Heart left ventricle (tissue), 16 donors: ENCODE measurements around the gene ZNF75A. TPM values are rescaled to one million over a fixed set of nuclear protein-coding genes. Genes with fewer than 3 reads are reported as not detected.

ENCODE experiments used
- ATAC-seq, 4 donors: fragments of 200-7000 bp; cut with Tn5 transposase; one replicate each; pipeline ENCODE4 v1.9.1; 2020 to 2022; ENCODE audit warnings: moderate library complexity in 4 of 4, mild to moderate bottlenecking in 3 of 4, moderate number of reproducible peaks in 1 of 4
- DNase-seq, 5 donors: peaks; one replicate each; pipeline ENCODE4 v3.0.0-alpha.2; 2020
- H3K27ac ChIP-seq, 12 donors: fragments of 200-600 bp; sonication (generic) in 4 of 12; one replicate each; pipeline versions ENCODE4 v1.5.0 to v1.8.0; 2016 to 2022; ENCODE audit warnings: mild to moderate bottlenecking in 2 of 12
- H3K27me3 ChIP-seq, 9 donors: fragments of 200-600 bp; sonication (generic) in 2 of 9; one replicate each; pipeline versions ENCODE4 v1.5.1 to v1.8.0; 2016 to 2022; ENCODE audit warnings: mild to moderate bottlenecking in 3 of 9
- H3K36me3 ChIP-seq, 9 donors: fragments of 200-600 bp; sonication (generic) in 2 of 9; one replicate each; pipeline versions ENCODE4 v1.5.0 to v1.8.0; 2018 to 2022; ENCODE audit warnings: mild to moderate bottlenecking in 2 of 9
- H3K4me1 ChIP-seq, 12 donors: fragments of 200-600 bp; sonication (generic) in 4 of 12; one replicate each; pipeline versions ENCODE4 v1.5.0 to v1.8.0; 2016 to 2022; ENCODE audit warnings: mild to moderate bottlenecking in 3 of 12
- H3K4me3 ChIP-seq, 12 donors: fragments of 200-600 bp; sonication (generic) in 4 of 12; one replicate each; pipeline versions ENCODE4 v1.5.0 to v1.8.0; 2017 to 2022; ENCODE audit warnings: mild to moderate bottlenecking in 9 of 12, moderate library complexity in 4 of 12
- H3K9me3 ChIP-seq, 12 donors: fragments of 200-600 bp; sonication (generic) in 4 of 12; one replicate each; pipeline versions ENCODE4 v1.5.0 to v1.8.0; 2016 to 2022; ENCODE audit warnings: mild to moderate bottlenecking in 1 of 12
- POLR2A ChIP-seq, 2 donors: fragments of 450-650 bp; IDR thresholded peaks; one replicate each; pipeline ENCODE4 v1.6.1; 2017; ENCODE audit warnings: antibody characterized with exemption in 2 of 2, mild to moderate bottlenecking in 2 of 2, moderate library complexity in 2 of 2
- WGBS, 4 donors: extraction: QIAGEN DNeasy Blood & Tissue Kit in 2 of 4; methylation state at CpG; one replicate each; pipeline versions ENCODE4 v1.1.5 to v1.1.7; 2013 to 2018; 5-methylcytosine and 5-hydroxymethylcytosine counted together
- intact Hi-C, 10 donors: fragments of 100-400 bp; cut with DNase I; formaldehyde crosslinking; loops; one replicate each; pipeline versions ENCODE4 v1.11.1 to v1.14.2; 2022
- polyA plus RNA-seq, 2 donors: library from polyadenylated mRNA; stranded (reverse); fragments of 200-250 nt; gene quantifications; one replicate each; pipeline ENCODE4 v1.2.3, GENCODE V29; 2013
- total RNA-seq, 9 donors: library from RNA; depleted of rRNA in 2 of 9; stranded (reverse); fragments of >200 nt in 2 of 9; fragmentation: NEBNext Ultra II Directional in 3 of 9; extraction: Animal tissue kit (Norgen Biotek cat#: 25700) in 3 of 9; gene quantifications; one replicate each; pipeline versions ENCODE4 v1.1.0 to v1.2.4, GENCODE V29; 2016 to 2023
- TF ChIP-seq, protein P1 (sequence below), 12 donors: fragments of 200-600 bp; sonication (generic) in 4 of 12; IDR thresholded peaks; one replicate each; pipeline versions ENCODE4 v1.5.0 to v1.8.0; 2018 to 2022; ENCODE audit warnings: antibody characterized with exemption in 12 of 12, mild to moderate bottlenecking in 5 of 12
- donor health status: ischemic (EF 13 %, LVEDD 7.1; RV severe dilation, severe dysfunction).
- donor health status: healthy with polysubstance abuse.
- donor health status: DM: no; HTN: yes; CAD: no.
- donor health status: DM: no; HTN: no; CAD: no.
- donor health status: ischemic (EF 25% LVEDD 6.9; RV normal size, moderate dysfunction).
- donor health status: ischemic (EF 25% LVEDD 5.7; RV mildly dilated, moderate dysfunction).
- donor health status: healthy.
- donor health status: DM: yes; HTN: yes; CAD: no.
- donor health status: ischemic (EF 35%, LVEDD 5.7; RV mildly dilated, moderate dysfunction).
- donor health status: nonischemic (EF 11% LVEDD 7.7; RV severe dilation, severe dysfunction).
- donor health status: DM: yes; HTN: yes; CAD: no.
- donor health status: PGD.
- donor health status: ischemic (EF 29% LVEDD 5.4; RV normal size, mild dysfunction).
- donor health status: nonischemic (EF 23%, LVEDD 6.1; RV moderate dilation, normal function).

ZNF75A gene
- total and polyA plus RNA-seq, 11 donors = 12.3 to 27.3 (median 18.1) TPM

DNA sequence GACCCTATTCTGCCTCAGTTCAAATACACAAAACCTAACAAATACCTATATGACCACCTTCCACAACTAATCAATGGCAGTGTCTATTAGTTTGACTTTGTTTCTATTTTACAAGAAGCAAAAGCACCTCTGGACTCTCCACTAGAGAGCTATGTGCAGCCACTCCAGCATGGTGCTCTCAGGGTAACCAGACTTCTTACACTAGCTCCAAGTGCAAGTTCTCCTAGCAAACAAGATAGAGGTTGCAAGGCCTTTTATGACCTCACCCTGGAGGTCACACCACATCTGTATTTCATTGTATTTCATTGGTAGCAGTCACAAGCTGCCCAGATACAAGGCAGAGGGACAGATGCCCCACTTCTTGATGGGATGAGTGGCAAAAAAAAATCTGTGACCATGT lies 30.4 kb upstream of the ZNF75A start:
- DNase-seq (no peak), ATAC-seq (no peak)
- H3K36me3 ChIP-seq = no peaks in the 10 kb centered on the region
- H3K27me3 ChIP-seq = no peaks in the 10 kb centered on the region
- no peaks in the 10 kb centered on the region for H3K4me1 ChIP-seq
- TF ChIP-seq, protein P1, sequence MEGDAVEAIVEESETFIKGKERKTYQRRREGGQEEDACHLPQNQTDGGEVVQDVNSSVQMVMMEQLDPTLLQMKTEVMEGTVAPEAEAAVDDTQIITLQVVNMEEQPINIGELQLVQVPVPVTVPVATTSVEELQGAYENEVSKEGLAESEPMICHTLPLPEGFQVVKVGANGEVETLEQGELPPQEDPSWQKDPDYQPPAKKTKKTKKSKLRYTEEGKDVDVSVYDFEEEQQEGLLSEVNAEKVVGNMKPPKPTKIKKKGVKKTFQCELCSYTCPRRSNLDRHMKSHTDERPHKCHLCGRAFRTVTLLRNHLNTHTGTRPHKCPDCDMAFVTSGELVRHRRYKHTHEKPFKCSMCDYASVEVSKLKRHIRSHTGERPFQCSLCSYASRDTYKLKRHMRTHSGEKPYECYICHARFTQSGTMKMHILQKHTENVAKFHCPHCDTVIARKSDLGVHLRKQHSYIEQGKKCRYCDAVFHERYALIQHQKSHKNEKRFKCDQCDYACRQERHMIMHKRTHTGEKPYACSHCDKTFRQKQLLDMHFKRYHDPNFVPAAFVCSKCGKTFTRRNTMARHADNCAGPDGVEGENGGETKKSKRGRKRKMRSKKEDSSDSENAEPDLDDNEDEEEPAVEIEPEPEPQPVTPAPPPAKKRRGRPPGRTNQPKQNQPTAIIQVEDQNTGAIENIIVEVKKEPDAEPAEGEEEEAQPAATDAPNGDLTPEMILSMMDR (IDR thresholded peaks at IDR 0.05) = no peak
- TF ChIP-seq POLR2A (IDR thresholded peaks at IDR 0.05) = no peak
- peaks cover 0 to 54% (median 0%) of the 10 kb centered on the region in 12 donors for H3K9me3 ChIP-seq
- H3K27ac ChIP-seq = no peak overlapping the region
- intact Hi-C loops = no loop called here
- no peak overlapping the region for H3K4me3 ChIP-seq

DNA sequence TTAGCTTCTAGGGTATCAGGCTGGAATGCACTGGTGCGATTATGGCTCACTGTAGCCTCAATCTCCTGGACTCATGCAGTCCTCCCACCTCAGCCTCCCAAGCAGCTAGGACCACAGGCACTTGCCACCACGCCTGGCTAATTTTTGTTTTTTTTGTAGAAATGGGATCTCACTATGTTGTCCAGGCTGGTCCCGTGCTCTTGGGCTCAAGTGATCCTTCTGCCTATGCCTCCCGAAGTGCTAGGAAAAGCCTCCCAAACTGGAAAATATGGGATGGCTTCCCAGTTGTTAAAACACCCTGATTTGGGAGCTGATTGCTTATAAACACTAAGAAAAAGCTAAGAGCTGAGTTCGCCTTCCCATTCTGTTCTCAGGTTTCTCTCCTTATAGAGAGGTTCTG lies 28.6 kb upstream of the ZNF75A start:
- H3K27ac ChIP-seq = no peak overlapping the region
- H3K4me3 ChIP-seq = no peak overlapping the region
- no peak for DNase-seq
- 80 to 89% (median 86%) methylated on average over 5 of the region's 5 CpGs for WGBS, 4 donors
- no peaks in the 10 kb centered on the region for H3K27me3 ChIP-seq
- peaks cover 0 to 42% (median 0%) of the 10 kb centered on the region in 12 donors for H3K9me3 ChIP-seq
- TF ChIP-seq, protein P1 (IDR thresholded peaks at IDR 0.05) = no peak
- no peak for TF ChIP-seq POLR2A (IDR thresholded peaks at IDR 0.05)
- H3K36me3 ChIP-seq = no peaks in the 10 kb centered on the region
- intact Hi-C loops = no loop called here
- ATAC-seq = no peak
- peaks cover 0 to 2% (median under 1%) of the 10 kb centered on the region in 12 donors for H3K4me1 ChIP-seq

DNA sequence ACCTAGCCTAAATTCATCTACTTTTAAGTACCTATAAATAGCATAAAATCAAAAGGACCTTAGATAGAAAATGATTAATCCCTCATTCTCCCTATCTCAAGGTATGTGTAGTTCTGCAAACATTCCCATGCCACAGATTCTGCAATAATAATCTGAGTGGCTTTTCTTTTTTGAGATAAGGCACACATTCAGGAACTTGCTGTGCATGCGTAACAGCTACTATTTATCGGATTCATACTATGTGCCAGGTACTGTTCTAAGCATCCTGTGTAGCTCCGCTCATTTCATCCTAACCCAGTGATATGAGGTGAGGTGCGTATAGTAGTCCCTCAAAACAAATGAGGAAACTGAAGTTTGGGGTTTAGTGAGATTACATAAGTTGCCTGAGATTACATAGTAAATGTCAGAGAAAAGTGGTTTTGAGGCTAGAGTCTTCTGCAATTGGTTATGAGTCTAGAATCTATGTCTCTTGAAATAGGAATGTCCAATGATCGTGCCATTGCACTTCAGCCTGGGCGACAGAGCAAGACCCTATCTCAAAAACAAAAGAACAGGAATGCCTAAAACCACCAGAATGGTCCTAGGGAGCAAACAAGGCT lies 24.0 kb upstream of the ZNF75A start:
- Histone ChIP-seq H3K36me3 (peaks cover 0 to 17% (median 9%) of the 10 kb centered on the region in 9 donors), H3K4me3 (peak overlapping the region in 1 of 12 donors; percentile 98), H3K9me3 (peaks cover 0 to 22% (median 2%) of the 10 kb centered on the region in 12 donors), H3K4me1 (peaks cover 0 to 30% (median 24%) of the 10 kb centered on the region in 12 donors), H3K27me3 (no peaks in the 10 kb centered on the region), H3K27ac (no peak overlapping the region)
- no peak for DNase-seq
- 91 to 94% (median 92%) methylated on average over 6 of the region's 6 CpGs for WGBS, 4 donors
- intact Hi-C loops = loop anchor here in 7 of 10 donors (5.0 to 10.0 kb wide), 6 partner anchors 47 to 223 kb away; partner anchors contain the start of genes CLUAP1 (in 3 of the 7) and ZNF200 (in 1 of the 7)
- TF ChIP-seq, protein P1 (IDR thresholded peaks at IDR 0.05) = no peak
- TF ChIP-seq POLR2A (IDR thresholded peaks at IDR 0.05) = no peak
- no peak for ATAC-seq

DNA sequence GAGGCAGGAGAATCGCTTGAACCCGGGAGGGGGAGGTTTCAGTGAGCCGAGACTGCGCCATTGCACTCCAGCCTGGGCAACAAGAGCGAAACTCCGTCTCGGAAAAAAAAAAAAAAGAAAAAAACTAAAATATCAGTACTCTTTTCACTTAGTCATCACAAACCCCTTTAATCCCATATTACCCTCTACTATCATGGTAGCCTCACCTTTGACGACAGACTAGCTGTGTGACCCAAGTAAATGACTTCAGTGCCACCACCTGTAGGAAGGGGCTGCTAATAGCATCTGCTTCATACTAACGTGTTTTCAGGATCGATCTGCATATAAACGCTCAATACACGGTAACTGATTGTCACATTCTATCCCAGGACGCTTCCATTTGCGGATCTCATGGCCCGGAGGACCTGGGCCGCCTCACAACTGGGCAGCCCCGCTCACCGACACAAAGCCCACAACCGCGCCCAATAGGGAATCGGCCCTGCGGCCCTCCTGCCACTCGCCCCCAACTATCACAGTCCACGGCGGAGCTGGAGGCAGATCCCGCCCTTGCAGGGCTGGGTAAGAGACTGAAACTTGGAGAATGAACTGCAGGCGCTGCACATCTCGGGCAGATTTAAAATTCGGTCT lies 23.1 kb upstream of the ZNF75A start:
- peaks cover 0 to 26% (median 17%) of the 10 kb centered on the region in 9 donors for H3K36me3 ChIP-seq
- H3K4me3 ChIP-seq = peak overlapping the region; percentile 52 to 99 (median 94)
- TF ChIP-seq POLR2A (IDR thresholded peaks at IDR 0.05) = no peak
- TF ChIP-seq, protein P1 (IDR thresholded peaks at IDR 0.05) = peak in 1 of 12 donors; percentile 6
- no peaks in the 10 kb centered on the region for H3K27me3 ChIP-seq
- intact Hi-C loops = loop anchor here in 7 of 10 donors (2.0 to 10.0 kb wide), 8 partner anchors 17 to 223 kb away; partner anchors contain the start of genes CLUAP1 (in 3 of the 7), TIGD7 (in 1 of the 7), ZNF200 (in 1 of the 7) and ZNF75A (in 1 of the 7)
- H3K27ac ChIP-seq = peak overlapping the region; percentile 98 to 100 (median 99)
- WGBS, 4 donors = 10 to 20% (median 15%) methylated on average over 24 to 29 of the region's 29 CpGs
- H3K4me1 ChIP-seq = peaks cover 0 to 30% (median 24%) of the 10 kb centered on the region in 12 donors
- peaks cover 0 to 27% (median 9%) of the 10 kb centered on the region in 12 donors for H3K9me3 ChIP-seq
- DNase-seq = no peak
- ATAC-seq = peak; percentile 5 to 59 (median 34)
